Measurements from ENCODE around the gene CFAP53. TPM values are rescaled to one million over a fixed set of nuclear protein-coding genes. Genes with fewer than 3 reads are reported as not detected.

The CFAP53 gene
- total RNA-seq, 1 experiment from 2014 or later: 0.15 TPM

DNA sequence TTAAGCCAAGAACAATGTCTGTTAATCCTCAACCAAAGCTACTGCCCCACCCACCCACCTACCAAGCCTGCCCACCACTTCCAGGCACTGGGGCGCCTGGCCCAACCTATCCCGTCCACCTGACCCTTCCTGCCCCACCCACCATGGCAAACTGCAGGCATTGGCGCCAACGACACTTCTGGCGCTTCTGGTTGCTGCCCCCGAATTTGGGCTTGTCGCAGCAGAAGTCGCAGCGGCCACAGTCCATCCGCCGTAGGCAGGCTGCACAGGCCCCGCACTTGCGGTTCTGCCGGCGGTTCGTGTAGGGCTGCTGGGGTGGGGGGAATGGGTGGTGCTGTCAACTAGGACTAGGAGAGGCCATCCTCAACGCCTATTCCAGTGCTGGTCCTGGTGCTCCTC, 7.7 kb upstream of the CFAP53 start:
- no peak overlapping the region for H3K27ac Mint-ChIP-seq
- Histone ChIP-seq H4K91ac (ENCODE audit: insufficient read length, low read depth, low read length) (no peak overlapping the region), H3K27ac (ENCODE audit: insufficient read length, low read depth, low read length) (no peak overlapping the region)

More for the DNA sequence above, 7.7 kb upstream of the CFAP53 start:
- Histone ChIP-seq H3K4me2 (ENCODE audit: insufficient read depth, insufficient read length, low read length) (no peak overlapping the region), H2AK5ac (ENCODE audit: insufficient read length, low read length) (no peak overlapping the region), H2AFZ (ENCODE audit: low read length) (no peak overlapping the region), H3K9me3 (ENCODE audit: control insufficient read depth, low read depth, low read length) (no peaks in the 10 kb centered on the region), H2BK120ac (ENCODE audit: low read depth, low read length, poor library complexity, severe bottlenecking) (no peak overlapping the region), H3K14ac (ENCODE audit: insufficient read depth, low read length) (no peak overlapping the region), H3K23me2 (ENCODE audit: insufficient read length, low read depth, low read length, poor library complexity, severe bottlenecking) (no peaks in the 10 kb centered on the region), H3K56ac (ENCODE audit: insufficient read length, low read depth, low read length) (no peak overlapping the region), H3K23ac (ENCODE audit: insufficient read length, low read depth, low read length) (no peak overlapping the region), H3K79me1 (ENCODE audit: insufficient read depth, low read depth, low read length, poor library complexity, severe bottlenecking) (no peaks in the 10 kb centered on the region), H3K27me3 (ENCODE audit: insufficient read depth, low read length) (no peaks in the 10 kb centered on the region), H2BK15ac (ENCODE audit: low read depth, low read length) (no peak overlapping the region), H3K4me1 (ENCODE audit: insufficient read depth, low read length) (no peaks in the 10 kb centered on the region), H4K20me1 (ENCODE audit: control insufficient read depth, insufficient read depth, insufficient read length) (no peaks in the 10 kb centered on the region), H3K18ac (ENCODE audit: insufficient read length, low read depth, low read length) (no peak overlapping the region), H4K5ac (ENCODE audit: insufficient read length, low read depth, low read length) (no peak overlapping the region), H3K9ac (ENCODE audit: extremely low read depth, insufficient read length, low read length) (no peak overlapping the region), H3K79me2 (ENCODE audit: insufficient read depth, low read length) (no peaks in the 10 kb centered on the region), H4K8ac (replicated peaks; ENCODE audit: insufficient read length, low read depth, low read length) (no peak overlapping the region), H2BK12ac (ENCODE audit: insufficient read length, low read depth, low read length) (no peak overlapping the region), H2BK20ac (ENCODE audit: low read depth, low read length, poor library complexity, severe bottlenecking) (no peak overlapping the region), H2BK5ac (ENCODE audit: insufficient read length, low read length) (no peak overlapping the region), H3K4ac (ENCODE audit: low read depth, low read length) (no peak overlapping the region), H3T11ph (ENCODE audit: low read length) (no peak overlapping the region)
- no peaks in the 10 kb centered on the region for H3K4me1 Mint-ChIP-seq
- WGBS (ENCODE audit: extremely low coverage, insufficient read length, low lambda C conversion rate): no CpG with 5 or more reads among the region's 17 CpGs
- H3K9me3 Mint-ChIP-seq: no peaks in the 10 kb centered on the region
- TF ChIP-seq, protein P1, sequence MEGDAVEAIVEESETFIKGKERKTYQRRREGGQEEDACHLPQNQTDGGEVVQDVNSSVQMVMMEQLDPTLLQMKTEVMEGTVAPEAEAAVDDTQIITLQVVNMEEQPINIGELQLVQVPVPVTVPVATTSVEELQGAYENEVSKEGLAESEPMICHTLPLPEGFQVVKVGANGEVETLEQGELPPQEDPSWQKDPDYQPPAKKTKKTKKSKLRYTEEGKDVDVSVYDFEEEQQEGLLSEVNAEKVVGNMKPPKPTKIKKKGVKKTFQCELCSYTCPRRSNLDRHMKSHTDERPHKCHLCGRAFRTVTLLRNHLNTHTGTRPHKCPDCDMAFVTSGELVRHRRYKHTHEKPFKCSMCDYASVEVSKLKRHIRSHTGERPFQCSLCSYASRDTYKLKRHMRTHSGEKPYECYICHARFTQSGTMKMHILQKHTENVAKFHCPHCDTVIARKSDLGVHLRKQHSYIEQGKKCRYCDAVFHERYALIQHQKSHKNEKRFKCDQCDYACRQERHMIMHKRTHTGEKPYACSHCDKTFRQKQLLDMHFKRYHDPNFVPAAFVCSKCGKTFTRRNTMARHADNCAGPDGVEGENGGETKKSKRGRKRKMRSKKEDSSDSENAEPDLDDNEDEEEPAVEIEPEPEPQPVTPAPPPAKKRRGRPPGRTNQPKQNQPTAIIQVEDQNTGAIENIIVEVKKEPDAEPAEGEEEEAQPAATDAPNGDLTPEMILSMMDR (conservative IDR thresholded peaks at IDR 0.05): no peak
- no peak overlapping the region; a peak in 1 of 5 replicates for H3K4me3 Mint-ChIP-seq
- H3K27me3 Mint-ChIP-seq (ENCODE audit: low read depth): no peaks in the 10 kb centered on the region; the same call in 1 of the 2 replicates
- no peak for DNase-seq
- H3K36me3 Mint-ChIP-seq (ENCODE audit: insufficient read depth in 1 of 3, low read depth in 3 of 3): peaks cover 41 to 83% (median 80%) of the 10 kb centered on the region in 3 experiments; a peak in 6 of 7 replicates
